ENCODE measurements around the gene PLEKHJ1.
A peak's percentile ranks its signal among the peaks of the same experiment; 100 is the strongest.
"Not testable (repeated sequence)": the region's sequence is repeated elsewhere in the genome, so short reads cannot be mapped to it uniquely, and the experiment has no call there.

The PLEKHJ1 gene

DNA sequence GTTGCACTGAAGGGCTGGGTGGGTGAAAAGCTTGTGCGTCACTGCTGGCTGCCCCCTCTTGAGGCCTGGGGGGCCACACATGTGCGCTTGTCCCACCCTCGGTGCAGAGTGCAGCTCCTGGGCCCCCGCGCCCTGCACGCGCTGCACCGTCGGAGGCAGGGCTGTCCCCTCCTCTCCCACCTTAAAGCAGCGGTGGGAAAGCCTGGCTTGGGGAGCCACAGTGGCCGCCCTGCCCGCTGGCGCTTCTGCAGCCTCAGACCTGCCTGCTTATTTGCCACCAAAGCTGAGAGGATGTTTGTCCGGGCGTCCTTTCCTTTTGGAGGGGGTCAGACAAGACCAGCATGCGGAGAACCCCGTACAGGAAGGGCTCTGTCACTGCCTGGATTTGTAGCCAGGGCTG is 26.7 kb downstream of the PLEKHJ1 start:
- H3K4me3 ChIP-seq (ENCODE audit: low read depth, low read length) = no peak overlapping the region
- TF ChIP-seq, protein P1, sequence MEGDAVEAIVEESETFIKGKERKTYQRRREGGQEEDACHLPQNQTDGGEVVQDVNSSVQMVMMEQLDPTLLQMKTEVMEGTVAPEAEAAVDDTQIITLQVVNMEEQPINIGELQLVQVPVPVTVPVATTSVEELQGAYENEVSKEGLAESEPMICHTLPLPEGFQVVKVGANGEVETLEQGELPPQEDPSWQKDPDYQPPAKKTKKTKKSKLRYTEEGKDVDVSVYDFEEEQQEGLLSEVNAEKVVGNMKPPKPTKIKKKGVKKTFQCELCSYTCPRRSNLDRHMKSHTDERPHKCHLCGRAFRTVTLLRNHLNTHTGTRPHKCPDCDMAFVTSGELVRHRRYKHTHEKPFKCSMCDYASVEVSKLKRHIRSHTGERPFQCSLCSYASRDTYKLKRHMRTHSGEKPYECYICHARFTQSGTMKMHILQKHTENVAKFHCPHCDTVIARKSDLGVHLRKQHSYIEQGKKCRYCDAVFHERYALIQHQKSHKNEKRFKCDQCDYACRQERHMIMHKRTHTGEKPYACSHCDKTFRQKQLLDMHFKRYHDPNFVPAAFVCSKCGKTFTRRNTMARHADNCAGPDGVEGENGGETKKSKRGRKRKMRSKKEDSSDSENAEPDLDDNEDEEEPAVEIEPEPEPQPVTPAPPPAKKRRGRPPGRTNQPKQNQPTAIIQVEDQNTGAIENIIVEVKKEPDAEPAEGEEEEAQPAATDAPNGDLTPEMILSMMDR (IDR thresholded peaks at IDR 0.05; ENCODE audit: borderline replicate concordance, insufficient read depth, low read depth, low read length) = no peak

DNA sequence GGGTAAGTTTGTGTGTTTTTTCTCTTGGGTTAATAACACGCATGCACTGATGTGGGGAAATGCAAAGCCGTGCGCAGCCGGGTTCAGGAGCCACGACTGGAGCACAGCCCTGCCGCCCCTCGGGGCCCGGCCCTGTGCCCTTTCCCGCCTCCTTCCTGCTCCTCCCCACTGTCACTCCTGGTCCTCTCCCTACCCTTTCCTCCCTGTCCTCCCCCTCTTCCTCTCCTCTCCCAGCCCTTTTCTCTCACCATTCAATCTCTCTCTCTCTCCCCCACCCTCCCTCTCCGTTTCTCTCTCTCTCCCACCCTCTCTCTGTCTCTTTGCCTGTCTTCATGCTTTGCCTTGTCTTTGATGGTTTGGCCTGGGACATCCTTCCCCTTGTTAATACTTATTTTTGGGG is 27.2 kb downstream of the PLEKHJ1 start:
- H3K4me3 ChIP-seq (ENCODE audit: low read depth, low read length) = no peak overlapping the region
- TF ChIP-seq, protein P1 (IDR thresholded peaks at IDR 0.05; ENCODE audit: borderline replicate concordance, insufficient read depth, low read depth, low read length) = no peak

DNA sequence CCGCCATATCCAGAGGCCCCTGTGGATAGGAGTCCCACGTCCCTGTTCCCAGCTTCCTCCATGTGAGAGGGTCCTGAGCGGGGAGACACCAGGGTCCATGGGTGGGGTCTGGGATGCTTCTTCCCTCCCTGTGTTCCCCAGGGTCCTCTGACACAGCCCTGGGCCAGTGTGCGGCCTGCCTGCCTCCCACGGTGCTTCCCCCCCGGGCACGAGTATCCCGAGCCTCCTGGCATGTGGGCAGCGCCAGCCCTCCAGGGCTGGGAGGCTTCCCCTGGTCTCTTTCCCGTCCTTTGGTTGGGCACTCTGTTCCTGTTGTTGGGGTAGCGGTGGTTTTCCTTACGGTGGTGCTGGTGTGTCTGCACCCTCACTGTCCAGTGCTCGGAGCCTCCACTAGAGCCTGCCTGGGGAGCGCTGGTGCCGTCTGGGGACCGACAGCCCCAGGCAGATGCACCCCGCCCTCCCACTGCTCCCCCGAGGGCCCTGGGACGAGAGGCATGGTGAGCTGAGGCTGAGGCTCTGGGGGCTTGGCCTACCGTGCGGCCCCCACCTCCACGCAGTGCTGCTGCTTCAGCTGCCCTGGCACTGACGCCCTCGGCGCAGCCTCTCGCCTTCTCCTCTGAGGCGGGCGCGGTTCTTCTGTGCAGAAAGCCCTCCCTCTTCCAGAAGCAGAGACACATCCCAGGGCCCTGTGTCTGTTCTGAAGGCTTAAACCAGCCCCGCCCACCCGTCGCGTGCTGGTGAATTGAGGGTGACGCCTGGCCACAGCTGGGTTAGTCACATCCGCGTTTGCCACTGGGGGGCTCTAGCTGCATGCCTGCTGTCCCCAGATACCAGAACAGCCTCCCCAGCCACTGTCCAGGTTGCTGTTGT is 27.9 kb downstream of the PLEKHJ1 start:
- TF ChIP-seq, protein P1 (IDR thresholded peaks at IDR 0.05; ENCODE audit: borderline replicate concordance, insufficient read depth, low read depth, low read length) = peak; percentile 31; the same call in 1 of the 2 replicates
- H3K4me3 ChIP-seq (ENCODE audit: low read depth, low read length) = no peak overlapping the region

DNA sequence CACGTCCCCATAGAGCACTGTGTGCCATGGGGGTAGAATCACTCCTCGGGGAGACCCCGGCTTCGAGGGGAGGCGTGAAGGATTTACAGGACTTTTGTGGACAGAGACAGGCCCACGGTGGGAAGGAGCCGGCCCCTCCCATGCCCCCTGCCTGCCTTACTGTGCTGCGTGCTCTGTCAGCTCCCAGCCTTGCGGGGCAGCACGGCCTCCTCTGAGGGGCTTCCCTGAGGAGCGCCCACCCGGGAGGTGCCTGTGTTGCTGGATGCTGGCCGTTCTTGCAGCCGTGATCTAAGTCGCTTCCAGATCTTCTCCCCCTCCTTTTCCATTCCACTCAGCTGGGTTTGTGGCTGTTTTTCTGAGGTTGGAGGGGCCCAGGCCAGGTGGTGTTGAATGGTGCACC is 29.1 kb downstream of the PLEKHJ1 start:
- TF ChIP-seq, protein P1 (IDR thresholded peaks at IDR 0.05; ENCODE audit: borderline replicate concordance, insufficient read depth, low read depth, low read length) = no peak
- H3K4me3 ChIP-seq (ENCODE audit: low read depth, low read length) = no peak overlapping the region

DNA sequence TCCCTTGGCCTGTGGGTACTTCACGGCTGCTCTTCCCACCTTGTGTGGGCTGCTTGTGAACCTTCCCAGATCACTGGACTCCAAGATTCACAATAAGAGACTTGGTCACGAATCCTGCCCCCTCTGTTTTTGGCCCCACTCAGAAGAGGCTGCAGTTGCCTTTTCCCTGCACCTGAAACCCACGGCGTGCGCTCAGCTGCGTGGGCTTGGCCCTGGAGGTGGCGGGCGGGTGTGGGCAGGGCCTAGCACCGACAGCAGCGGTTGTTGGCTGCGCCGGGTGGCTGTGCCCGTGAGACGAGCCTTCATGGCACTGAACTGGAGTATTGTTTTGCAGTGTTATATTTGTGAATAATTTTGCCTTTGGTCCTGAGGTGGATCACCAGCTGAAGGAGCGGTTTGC is 33.8 kb downstream of the PLEKHJ1 start:
- H3K4me3 ChIP-seq (ENCODE audit: low read depth, low read length) = no peak overlapping the region
- TF ChIP-seq, protein P1 (IDR thresholded peaks at IDR 0.05; ENCODE audit: borderline replicate concordance, insufficient read depth, low read depth, low read length) = no peak

DNA sequence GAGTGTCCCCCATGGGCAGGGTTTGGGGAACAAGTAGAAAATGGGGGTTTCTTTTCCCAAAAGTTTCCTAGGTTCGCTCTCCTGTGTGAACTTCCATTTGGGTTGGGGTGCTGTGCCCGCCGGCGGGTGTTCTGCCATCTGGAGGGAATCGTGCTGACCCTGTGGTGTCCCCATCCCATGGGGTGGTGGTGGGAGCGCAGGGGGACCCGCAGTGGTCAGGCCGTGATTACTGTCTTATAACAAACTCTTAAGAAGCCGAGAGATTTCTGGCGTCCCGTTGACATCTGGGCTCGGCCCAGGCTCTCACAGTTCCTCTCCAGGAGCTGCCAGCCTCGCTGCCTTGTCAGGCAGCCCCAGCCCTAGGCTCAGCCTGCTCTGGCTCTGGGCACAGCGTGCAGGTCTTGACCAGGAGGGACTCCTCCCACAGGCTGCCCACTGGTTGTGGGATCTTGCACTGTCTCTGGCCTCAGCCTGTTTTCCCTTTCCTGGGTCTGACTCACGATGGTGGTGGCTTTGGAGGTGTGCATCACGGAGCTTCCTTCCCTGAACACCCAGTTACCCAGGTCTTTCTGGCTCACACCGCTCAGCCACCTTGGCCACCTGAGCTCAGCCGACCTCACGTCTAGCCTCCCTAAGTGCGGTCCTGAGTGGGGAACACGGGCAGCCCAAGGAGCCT is 34.5 kb downstream of the PLEKHJ1 start:
- H3K4me3 ChIP-seq (ENCODE audit: low read depth, low read length) = no peak overlapping the region
- TF ChIP-seq, protein P1 (IDR thresholded peaks at IDR 0.05; ENCODE audit: borderline replicate concordance, insufficient read depth, low read depth, low read length) = no peak

DNA sequence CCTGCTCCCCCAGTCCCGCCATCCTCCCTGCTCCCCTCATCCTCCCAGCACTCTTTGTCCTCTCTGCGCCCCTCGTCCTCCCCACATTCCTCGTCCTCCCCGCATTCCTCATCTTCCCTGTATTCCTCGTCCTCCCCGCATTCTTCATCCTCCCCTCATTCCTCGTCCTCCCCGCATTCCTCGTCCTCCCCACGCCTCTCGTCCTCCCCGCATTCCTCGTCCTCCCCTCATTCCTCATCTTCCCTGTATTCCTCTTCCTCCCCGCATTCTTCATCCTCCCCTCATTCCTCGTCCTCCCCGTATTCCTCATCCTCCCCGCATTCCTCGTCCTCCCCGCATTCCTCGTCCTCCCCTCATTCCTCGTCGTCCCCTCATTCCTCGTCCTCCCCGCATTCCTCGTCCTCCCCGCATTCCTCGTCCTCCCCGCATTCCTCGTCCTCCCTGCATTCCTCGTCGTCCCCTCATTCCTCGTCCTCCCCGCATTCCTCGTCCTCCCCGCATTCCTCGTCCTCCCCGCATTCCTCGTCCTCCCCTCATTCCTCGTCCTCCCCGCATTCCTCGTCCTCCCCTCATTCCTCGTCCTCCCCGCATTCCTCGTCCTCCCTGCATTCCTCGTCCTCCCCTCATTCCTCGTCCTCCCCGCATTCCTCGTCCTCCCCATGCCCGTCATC is 35.4 kb downstream of the PLEKHJ1 start:
- not testable (repeated sequence) for H3K4me3 ChIP-seq (ENCODE audit: low read depth, low read length)

All from GM12875 (cell line).